HG02981 (cell line): Measurements from ENCODE around the gene NGLY1.
A peak's percentile ranks its signal among the peaks of the same experiment; 100 is the strongest.

Experiments used
- ATAC-seq: cut with Tn5 transposase; IDR thresholded peaks from one replicate; pipeline ENCODE4 v1.9.1; 2021; ENCODE audit warnings: mild to moderate bottlenecking, moderate library complexity; ENCODE audit not compliant: unreplicated experiment

NGLY1 gene

GRCh38 chr3:25713341-25713985, 69.8 kb downstream of the NGLY1 start:
- ATAC-seq: no peak

GRCh38 chr3:25711090-25711489, 72.2 kb downstream of the NGLY1 start:
- ATAC-seq: no peak

GRCh38 chr3:25708036-25708435, 75.2 kb downstream of the NGLY1 start:
- ATAC-seq: no peak

DNA sequence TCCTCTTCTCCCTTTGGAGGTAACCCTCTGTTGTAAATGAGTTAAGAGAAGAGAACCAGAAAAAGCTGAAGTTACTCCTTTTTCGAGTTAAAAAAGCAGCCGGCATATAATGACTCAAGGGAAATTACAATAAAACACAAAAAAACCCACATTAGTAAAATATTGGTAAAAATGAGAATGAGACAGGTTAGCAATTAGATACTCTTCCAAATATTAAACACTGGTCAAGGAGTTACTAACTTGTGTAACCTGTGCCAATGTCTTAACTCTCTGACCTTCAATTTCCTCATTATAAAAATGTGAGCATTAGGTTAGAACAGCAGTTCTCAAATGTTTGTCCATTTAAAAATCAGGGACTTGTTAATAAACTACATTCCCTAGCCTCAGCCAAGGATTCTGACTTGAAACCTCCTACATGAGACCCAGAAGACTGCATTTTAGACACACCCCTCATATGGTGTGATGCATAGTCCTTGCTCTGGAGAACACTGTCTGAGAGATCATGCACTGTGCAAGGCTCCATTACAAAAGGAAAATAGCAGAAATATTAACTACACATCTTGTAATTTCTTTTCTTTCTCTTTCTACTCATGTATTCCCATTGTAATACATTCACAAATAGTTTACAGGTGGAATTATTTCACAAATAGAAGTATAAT, 75.8 kb downstream of the NGLY1 start:
- ATAC-seq: peak; percentile 58

DNA sequence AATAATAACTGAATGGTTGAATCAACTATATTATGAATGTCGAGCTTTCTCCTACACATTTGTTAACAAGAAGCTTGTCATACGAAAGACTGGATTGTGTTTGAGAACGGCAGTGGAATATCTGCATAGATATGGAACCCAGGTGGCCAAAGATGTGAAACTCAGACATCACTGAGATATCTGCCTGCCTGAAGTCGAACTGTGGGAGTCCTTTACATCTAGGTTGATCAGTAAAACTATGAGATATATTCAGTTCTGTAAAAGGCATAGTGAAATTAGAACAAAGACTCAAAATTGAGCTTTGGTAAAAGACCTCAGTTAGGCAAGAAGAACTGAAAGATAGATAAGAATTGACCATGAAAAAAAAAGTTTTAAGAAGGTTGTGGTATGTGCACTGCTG, 77.0 kb downstream of the NGLY1 start:
- no peak for ATAC-seq

DNA sequence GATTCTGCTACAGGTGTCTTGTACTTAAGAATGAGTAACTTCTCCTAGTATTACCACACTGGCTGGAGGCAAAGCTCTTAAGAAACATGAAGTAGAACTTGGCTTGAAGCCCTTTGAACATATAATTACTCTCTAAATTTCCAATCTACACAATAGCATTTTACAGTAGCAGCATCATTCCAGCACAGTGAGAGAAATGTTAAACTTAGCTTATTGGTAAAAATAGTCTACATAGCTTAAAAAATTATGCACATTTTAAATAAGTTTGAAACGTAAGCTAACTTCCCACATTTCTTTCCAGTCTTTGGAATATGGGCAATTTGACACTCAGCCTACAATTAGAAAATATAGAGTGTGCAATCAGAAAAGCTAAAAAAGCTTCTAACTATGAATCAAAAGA, 85.7 kb downstream of the NGLY1 start:
- ATAC-seq: no peak

DNA sequence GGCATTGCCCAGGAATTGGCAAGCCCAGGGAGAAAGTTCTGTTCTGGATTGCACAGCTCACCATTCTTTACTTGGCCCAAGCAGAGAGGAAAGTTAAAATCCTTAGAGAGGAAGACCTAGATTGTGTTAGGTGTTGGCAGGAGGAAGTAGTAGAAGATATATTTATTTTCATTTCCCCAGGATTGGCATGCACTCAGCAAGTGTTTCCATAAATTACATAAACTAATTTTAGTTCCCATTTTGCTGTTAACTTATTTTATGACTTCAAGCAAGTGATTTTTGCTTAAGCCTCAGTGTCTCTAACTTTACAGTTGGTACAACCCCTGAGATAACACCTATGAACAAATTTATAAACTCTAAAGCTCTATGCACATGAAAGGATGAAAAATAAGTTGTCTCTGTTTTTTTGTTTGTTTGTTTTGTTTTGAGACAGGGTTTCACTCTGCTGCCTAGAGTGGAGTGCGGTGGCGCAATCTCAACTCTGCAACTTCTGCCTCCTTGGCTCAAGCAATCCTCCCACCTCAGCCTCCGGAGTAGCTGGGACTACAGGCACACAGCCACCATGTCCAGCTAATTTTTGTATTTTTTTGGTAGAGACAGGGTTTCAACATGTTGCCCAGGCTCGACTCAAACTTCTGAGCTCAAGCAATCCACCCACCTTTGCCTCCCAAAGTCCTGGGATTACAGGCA, 87.4 kb downstream of the NGLY1 start:
- no peak for ATAC-seq

- ATAC-seq: no peak
Observed at GRCh38 chr3:25693238-25693637, 90.0 kb downstream of the NGLY1 start.

GRCh38 chr3:25692341-25692740, 90.9 kb downstream of the NGLY1 start:
- no peak for ATAC-seq

DNA sequence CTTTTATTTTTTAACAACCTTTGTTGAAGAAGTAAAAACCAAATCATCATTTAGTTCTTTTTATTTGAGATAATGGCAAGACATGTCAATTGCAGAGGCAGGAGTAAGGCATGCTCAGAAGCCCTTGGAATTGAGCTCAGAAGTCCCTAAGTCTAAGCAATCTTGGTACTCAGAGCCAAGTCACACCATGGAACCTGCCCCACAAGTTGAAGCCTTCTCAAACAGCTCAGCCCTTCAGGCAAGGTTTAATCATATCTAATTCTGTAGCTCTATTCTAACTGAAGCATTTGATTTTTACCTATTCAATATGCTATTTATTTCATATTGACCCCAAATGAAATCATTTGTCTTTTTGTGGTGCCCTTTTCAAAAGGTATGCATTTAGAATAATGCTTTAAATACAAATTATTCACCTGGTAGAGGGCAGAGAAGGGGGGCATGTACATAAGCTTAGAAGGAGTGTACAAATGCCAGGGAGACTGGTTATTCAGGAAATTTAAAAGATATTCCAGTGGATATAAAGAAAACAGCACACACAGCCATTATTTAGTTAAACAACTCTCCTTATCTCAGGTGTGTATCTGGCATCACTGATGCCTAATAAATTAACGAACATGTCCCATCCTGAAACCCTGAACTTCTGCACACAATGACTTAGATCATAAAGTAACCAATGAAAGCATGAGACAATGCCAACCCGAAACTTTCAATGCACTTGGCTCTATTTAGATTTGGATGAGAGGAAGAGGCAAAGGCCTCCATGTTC, 92.3 kb downstream of the NGLY1 start:
- no peak for ATAC-seq

GRCh38 chr3:25689226-25689625, 94.0 kb downstream of the NGLY1 start:
- ATAC-seq: no peak

- ATAC-seq: no peak
Observed at GRCh38 chr3:25687742-25688141, 95.5 kb downstream of the NGLY1 start.

GRCh38 chr3:25686766-25687165, 96.5 kb downstream of the NGLY1 start:
- ATAC-seq: no peak

DNA sequence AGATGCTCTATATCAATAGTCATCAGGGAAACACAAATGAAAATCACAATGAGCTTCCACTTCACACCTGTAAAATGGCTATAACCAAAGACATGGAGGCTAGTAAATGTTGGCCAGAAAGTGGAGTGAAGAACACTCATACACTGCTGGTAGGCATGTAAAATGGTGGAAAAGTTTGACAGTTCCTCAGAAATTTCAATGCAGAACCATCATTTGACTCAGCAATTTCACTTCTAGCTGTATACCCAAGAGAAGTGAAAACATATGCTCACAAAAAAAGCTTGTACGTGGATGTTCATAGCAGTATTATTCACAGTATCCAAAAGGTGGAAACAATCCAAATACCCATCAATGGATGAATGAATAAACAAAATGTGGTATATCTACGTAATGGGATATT, 99.4 kb downstream of the NGLY1 start:
- no peak for ATAC-seq

DNA sequence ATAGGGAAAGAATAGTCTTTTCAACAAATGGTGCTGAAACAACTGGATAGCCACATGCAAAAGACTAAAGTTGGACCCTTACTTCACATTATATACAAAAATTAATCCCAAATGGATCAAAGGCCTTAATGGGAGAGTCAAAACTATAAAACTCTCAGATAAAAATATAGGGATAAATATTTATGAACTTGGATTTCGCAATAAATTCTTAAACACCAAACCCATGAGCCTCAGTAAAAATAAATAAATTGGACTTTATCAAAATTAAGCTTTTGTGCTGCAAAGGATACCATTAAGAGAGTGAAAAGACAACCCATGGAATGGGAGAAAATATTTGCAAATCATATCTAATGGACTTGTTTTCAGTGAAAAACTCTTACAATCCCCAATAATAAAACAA, 99.8 kb downstream of the NGLY1 start:
- ATAC-seq: no peak

DNA sequence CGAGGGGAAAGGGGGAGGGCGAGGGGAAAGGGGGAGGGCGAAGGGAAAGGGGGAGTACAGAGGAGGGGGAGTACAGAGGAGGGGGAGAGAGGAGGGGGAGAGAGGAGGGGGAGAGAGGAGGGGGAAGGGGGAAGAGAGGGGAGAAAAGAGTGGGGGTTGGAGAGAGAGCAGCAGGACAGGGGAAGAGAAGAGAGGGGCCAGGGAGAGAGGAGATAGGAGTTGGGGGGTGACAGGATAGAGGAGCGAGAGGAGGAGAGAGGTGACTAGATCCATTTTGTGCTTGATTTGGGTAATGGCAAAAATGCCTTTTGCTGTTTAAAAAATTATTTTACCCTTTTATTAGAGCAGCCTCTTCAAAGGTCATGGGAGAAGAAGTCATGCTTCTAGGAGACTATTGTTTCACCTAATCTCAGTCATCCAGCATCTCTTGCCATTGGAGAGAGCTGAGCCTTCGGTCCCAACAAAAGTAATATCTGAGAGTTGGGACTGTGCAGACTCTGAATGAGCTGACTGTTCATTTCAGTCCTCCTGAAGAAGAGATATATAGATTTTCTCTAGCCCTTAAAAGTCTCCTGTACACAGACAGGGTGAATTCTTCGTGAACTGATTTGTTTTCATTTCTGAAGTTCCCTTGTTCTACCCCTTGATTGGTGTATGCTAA, 103.5 kb downstream of the NGLY1 start:
- no peak for ATAC-seq

GRCh38 chr3:25679166-25679565, 104.1 kb downstream of the NGLY1 start:
- no peak for ATAC-seq

- no peak for ATAC-seq
Observed at GRCh38 chr3:25678581-25678980, 104.7 kb downstream of the NGLY1 start.

DNA sequence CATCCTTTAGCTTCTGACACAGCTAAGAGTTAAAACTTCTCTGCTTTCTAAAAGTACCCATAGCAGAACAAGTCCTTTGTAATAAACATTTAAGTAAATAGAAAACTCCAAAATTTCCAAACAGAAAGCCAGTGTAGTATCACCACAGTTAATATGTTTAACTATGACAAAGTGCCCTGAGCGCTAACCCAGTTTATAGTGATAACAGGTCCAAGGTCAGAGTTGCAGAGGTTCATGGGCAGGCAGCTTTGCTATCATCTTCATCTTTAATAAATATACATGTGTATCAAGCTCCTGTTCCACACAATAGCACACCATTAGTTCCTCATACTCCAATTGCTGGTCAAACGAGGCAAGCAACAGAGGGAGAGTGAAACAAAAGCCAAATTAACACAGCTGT, 106.1 kb downstream of the NGLY1 start:
- no peak for ATAC-seq

GRCh38 chr3:25674670-25675069, 108.6 kb downstream of the NGLY1 start:
- ATAC-seq: no peak

DNA sequence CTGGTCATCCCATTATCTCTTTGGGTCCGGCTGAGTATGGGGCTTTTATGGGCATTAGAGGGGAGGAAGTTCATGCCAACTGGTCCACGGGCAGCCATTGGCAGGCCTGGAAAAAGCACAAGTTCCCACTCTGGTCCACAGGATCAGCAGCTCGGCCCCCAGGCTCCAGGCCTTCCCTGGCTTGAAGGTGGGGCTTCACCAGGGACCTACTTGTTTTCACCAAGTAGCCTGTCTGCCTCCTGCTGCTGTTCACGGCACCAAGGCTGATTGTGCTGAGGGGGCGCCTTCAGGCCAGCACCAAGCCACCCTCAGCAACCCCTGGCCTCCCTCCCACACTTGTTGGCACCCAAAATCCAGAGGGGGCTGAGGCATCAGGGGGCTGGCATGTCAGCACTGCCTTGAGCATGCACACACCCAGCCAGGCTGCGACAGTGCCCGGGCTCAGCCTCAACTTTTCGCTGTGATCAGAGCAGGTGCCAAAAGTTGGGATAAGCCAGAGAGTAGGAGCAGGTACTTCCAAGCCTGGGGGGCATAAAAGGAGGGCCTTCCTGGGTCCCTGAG, 109.4 kb downstream of the NGLY1 start:
- no peak for ATAC-seq
